ENCODE results near the gene ADAM12. TPM values are rescaled to one million over a fixed set of nuclear protein-coding genes. Genes with fewer than 3 reads are reported as not detected.

Gene ADAM12
- total RNA-seq, 1 donor from 2014 or later = not detected

- no peak overlapping the region for H3K4me3 ChIP-seq
- TF ChIP-seq, protein P1, sequence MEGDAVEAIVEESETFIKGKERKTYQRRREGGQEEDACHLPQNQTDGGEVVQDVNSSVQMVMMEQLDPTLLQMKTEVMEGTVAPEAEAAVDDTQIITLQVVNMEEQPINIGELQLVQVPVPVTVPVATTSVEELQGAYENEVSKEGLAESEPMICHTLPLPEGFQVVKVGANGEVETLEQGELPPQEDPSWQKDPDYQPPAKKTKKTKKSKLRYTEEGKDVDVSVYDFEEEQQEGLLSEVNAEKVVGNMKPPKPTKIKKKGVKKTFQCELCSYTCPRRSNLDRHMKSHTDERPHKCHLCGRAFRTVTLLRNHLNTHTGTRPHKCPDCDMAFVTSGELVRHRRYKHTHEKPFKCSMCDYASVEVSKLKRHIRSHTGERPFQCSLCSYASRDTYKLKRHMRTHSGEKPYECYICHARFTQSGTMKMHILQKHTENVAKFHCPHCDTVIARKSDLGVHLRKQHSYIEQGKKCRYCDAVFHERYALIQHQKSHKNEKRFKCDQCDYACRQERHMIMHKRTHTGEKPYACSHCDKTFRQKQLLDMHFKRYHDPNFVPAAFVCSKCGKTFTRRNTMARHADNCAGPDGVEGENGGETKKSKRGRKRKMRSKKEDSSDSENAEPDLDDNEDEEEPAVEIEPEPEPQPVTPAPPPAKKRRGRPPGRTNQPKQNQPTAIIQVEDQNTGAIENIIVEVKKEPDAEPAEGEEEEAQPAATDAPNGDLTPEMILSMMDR (IDR thresholded peaks at IDR 0.05) = no peak
- peak in 1 of 2 donors; percentile 12 for DNase-seq (ENCODE audit: low spot score in 2 of 2)
- H3K27ac ChIP-seq = no peak overlapping the region
- H3K4me1 ChIP-seq = no peaks in the 10 kb centered on the region
- H3K36me3 ChIP-seq = no peaks in the 10 kb centered on the region
- H3K9me3 ChIP-seq = peaks cover 0 to 7% of the 10 kb centered on the region in 2 donors
- H3K27me3 ChIP-seq = no peaks in the 10 kb centered on the region
- intact Hi-C loops (cut with DNase I) = no loop called here
Measured at GRCh38 chr10:126135941-126136595, 252.2 kb downstream of the ADAM12 start.

DNA sequence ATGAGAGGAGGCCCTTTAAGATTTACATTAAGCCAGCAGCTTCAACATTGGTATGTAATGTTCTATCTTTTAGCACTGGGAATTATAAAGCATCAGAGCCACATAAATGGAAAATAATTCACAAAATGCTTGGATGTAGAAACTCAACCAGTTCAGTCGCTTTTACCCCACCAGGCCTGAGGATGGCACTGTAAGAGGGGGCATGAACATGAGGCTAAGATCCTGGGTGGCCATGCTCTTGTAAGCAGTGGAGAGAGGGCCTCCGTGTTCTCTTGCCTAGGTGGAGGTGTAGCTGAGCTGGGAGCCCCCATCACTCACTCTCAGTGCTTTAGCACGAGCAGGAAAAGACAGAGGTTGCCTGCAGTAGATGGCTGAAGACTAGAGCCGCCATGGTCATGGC lies 253.1 kb downstream of the ADAM12 start:
- intact Hi-C loops (cut with DNase I) = no loop called here
- DNase-seq (ENCODE audit: low spot score in 2 of 2) = peak in 1 of 2 donors; percentile 31
- Histone ChIP-seq H3K9me3 (peaks cover 0 to 7% of the 10 kb centered on the region in 2 donors), H3K4me3 (no peak overlapping the region), H3K27me3 (no peaks in the 10 kb centered on the region), H3K27ac (no peak overlapping the region), H3K4me1 (no peaks in the 10 kb centered on the region), H3K36me3 (no peaks in the 10 kb centered on the region)
- TF ChIP-seq, protein P1 (IDR thresholded peaks at IDR 0.05) = no peak

DNA sequence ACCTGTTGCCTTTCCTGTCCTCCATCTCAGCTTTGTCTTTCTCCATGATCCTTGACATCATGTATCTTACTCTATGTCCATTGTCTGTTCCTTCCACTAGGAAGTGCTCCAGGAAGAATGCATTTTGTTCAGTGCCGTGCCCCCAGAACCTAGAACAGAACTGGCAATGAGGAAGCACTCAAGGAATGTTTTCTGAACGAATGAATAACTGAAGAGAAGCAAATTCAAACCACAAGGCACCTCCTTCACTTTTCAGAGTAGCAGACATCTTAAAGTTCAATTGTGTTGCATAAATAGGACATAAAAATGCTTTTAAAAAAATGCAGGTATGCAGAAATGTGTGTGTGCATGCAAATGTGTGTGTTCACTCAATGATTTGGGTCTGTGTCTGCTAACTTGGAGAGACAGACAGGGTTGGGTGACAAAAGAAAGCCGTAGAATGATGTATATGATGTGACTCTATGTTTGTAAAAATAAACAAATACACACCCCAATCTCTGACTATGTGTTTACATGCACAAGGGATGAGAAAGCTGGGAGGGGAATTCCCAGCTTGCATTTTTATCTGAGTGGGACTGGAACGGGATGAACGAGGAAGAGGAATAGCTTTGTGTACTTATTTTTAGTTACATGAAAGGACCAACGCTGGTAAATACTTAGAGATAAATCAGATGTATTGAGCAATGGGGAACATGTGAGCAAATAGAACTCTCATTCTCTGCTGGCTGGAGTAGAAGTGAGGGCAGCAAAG lies 254.2 kb downstream of the ADAM12 start:
- Histone ChIP-seq H3K27ac (no peak overlapping the region), H3K4me3 (no peak overlapping the region), H3K9me3 (peaks cover 0 to 7% of the 10 kb centered on the region in 2 donors), H3K36me3 (no peaks in the 10 kb centered on the region), H3K4me1 (no peaks in the 10 kb centered on the region), H3K27me3 (no peaks in the 10 kb centered on the region)
- intact Hi-C loops (cut with DNase I) = no loop called here
- peak in 1 of 2 donors; percentile 5 for DNase-seq (ENCODE audit: low spot score in 2 of 2)
- TF ChIP-seq, protein P1 (IDR thresholded peaks at IDR 0.05) = no peak

DNA sequence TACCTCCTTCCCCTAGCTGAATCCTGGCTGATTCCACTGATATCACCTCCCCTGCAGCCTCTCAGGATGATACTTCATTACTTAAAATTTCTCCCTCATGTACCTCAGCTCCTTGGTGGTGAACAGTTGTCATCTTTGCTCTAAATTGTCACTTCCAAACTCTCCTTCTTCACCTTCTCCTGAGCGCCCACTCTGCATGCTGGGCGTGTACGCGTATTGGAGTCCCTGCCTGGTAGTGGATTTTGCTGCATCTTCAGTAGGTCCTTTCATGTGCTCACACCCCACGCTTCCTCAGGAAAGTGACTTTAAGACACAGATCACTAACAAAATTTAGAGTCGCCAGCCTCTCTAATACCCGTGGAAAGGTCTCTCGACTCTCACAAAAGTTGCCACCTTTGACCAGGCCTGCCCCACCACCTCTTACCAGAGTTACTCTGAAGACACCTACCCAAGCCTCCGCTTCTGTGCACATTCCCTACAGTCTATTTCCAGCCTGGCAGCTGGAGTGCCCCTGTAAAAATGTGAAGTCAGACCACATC lies 255.1 kb downstream of the ADAM12 start:
- H3K9me3 ChIP-seq = peaks cover 0 to 4% of the 10 kb centered on the region in 2 donors
- H3K4me1 ChIP-seq = no peaks in the 10 kb centered on the region
- no peaks in the 10 kb centered on the region for H3K27me3 ChIP-seq
- DNase-seq (ENCODE audit: low spot score in 2 of 2) = no peak
- no peaks in the 10 kb centered on the region for H3K36me3 ChIP-seq
- TF ChIP-seq, protein P1 (IDR thresholded peaks at IDR 0.05) = no peak
- no peak overlapping the region for H3K27ac ChIP-seq
- H3K4me3 ChIP-seq = no peak overlapping the region
- intact Hi-C loops (cut with DNase I) = no loop called here

DNA sequence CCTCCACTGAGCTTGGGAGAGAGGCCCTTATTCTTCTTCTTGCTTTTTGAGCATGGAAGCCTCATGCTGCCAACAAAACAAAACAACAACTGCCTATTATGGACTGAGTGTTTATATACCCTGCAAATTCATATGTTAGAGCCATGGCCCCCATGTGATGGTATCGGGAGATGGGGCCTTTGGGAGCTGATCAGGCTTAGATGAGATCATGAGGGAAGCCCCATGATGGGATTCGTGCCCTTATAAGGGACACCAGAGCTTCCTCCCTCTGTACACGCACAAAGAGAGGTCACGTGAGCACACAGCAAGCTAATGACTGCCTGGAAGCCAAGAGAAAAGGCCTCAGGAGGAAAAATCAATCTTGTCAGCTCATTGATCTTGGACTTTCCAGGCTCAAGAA lies 256.9 kb downstream of the ADAM12 start:
- TF ChIP-seq, protein P1 (IDR thresholded peaks at IDR 0.05) = no peak
- no peak for DNase-seq (ENCODE audit: low spot score in 2 of 2)
- Histone ChIP-seq H3K9me3 (no peaks in the 10 kb centered on the region), H3K36me3 (no peaks in the 10 kb centered on the region), H3K27ac (no peak overlapping the region), H3K4me1 (no peaks in the 10 kb centered on the region), H3K27me3 (no peaks in the 10 kb centered on the region), H3K4me3 (no peak overlapping the region)
- intact Hi-C loops (cut with DNase I) = no loop called here

Data from ascending aorta (tissue), 2 donors.